Mammary epithelial cell (primary cell): ENCODE measurements around the gene MEX3A.

Experiments
- CTCF ChIP-seq, 2 donors: IDR thresholded peaks in 1 of 2; conservative IDR thresholded peaks in 1 of 2; 2 replicates each; pipeline ENCODE4 v1.5.1; 2011 to 2012; ENCODE audit warnings: inconsistent platforms in 2 of 2, low read length in 2 of 2, mild to moderate bottlenecking in 2 of 2, control low read depth in 1 of 2, low read depth in 1 of 2; ENCODE audit not compliant: insufficient read depth in 1 of 2; ENCODE audit errors: extremely low read depth in 1 of 2
- EZH2 ChIP-seq: IDR thresholded peaks from 2 replicates; pipeline ENCODE4 v1.6.1; 2012; ENCODE audit warnings: low read length, inconsistent platforms, borderline replicate concordance

DNA sequence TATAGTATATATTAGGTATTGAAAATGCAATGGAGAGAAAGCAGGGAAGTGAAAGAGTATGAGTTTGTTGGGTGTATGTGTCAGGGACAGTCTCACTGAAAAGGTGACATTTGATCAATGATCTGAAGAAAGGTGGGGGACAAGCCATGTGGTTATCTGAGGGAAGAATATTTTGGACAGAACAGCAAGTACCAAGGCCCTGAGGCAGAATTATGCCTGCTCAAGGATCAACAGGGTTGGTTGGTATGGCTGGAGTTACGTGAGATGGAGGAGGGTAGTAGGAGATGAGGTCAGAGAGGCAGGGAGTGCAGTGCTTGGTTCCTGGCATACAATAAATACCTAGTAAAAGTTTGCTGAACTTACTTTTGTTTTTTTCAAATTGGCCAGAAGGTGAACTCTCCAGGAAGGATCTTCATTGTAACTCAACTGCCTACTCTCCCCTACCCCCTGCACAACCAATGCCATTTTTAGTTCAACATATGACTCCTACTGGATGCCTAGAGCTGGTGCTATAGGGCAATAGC, 25.9 kb downstream of the MEX3A start:
- TF ChIP-seq CTCF (conservative IDR thresholded peaks at IDR 0.05 in 1 of 2, IDR thresholded peaks at IDR 0.05 in 1 of 2; ENCODE audit: extremely low read depth in 1 of 2, insufficient read depth in 1 of 2, low read depth in 1 of 2, low read length in 2 of 2) = no peak
- no peak for TF ChIP-seq EZH2
